ENCODE results near the gene SENP1. TPM values are rescaled to one million over a fixed set of nuclear protein-coding genes. Genes with fewer than 3 reads are reported as not detected.

SENP1 gene
- total RNA-seq, 1 experiment from 2014 or later = 28.8 TPM

DNA sequence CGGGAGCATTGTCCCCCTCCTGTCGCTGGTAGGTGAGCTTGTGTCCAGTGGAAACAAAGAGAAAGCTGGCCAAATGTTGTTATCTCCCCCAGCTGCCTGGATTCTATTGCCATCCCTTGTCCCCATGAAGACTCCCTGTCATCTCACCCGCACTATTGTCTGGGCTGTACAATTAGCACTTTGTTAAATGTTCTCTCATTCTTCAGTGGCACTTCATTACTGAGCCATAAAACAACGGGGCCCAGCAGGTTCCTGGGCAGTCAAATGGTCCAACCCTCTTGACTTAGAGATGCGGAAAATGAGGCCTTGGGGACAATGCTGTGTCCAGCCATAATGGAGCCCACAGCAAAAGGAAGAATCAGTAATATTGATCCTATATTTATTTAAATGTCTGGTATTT is 88.4 kb downstream of the SENP1 start:
- H3K9ac ChIP-seq (ENCODE audit: extremely low read depth, insufficient read length, low read length) = no peak overlapping the region
- no peaks in the 10 kb centered on the region for H3K79me2 ChIP-seq (ENCODE audit: insufficient read depth, low read length)
- H3K79me1 ChIP-seq (ENCODE audit: insufficient read depth, low read depth, low read length, poor library complexity, severe bottlenecking) = no peaks in the 10 kb centered on the region
- H3K18ac ChIP-seq (ENCODE audit: insufficient read length, low read depth, low read length) = no peak overlapping the region
- H3K9me3 ChIP-seq (ENCODE audit: control insufficient read depth, low read depth, low read length) = no peaks in the 10 kb centered on the region
- H3K4ac ChIP-seq (ENCODE audit: low read depth, low read length) = no peak overlapping the region
- no peak overlapping the region for H3T11ph ChIP-seq (ENCODE audit: low read length)
- no peak overlapping the region for H2AFZ ChIP-seq (ENCODE audit: low read length)
- Mint-ChIP-seq H3K27me3 (ENCODE audit: low read depth) (peaks cover 100% of the 10 kb centered on the region), H3K27ac (no peak overlapping the region), H3K4me3 (no peak overlapping the region), H3K36me3 (ENCODE audit: insufficient read depth in 1 of 3, low read depth in 3 of 3) (no peaks in the 10 kb centered on the region; a peak in 1 of 7 replicates), H3K4me1 (peaks cover 8 to 13% of the 10 kb centered on the region in 2 experiments), H3K9me3 (peaks cover 0 to 7% of the 10 kb centered on the region in 2 experiments; a peak in 2 of 5 replicates)
- no peak overlapping the region for H4K91ac ChIP-seq (ENCODE audit: insufficient read length, low read depth, low read length)
- TF ChIP-seq, protein P1, sequence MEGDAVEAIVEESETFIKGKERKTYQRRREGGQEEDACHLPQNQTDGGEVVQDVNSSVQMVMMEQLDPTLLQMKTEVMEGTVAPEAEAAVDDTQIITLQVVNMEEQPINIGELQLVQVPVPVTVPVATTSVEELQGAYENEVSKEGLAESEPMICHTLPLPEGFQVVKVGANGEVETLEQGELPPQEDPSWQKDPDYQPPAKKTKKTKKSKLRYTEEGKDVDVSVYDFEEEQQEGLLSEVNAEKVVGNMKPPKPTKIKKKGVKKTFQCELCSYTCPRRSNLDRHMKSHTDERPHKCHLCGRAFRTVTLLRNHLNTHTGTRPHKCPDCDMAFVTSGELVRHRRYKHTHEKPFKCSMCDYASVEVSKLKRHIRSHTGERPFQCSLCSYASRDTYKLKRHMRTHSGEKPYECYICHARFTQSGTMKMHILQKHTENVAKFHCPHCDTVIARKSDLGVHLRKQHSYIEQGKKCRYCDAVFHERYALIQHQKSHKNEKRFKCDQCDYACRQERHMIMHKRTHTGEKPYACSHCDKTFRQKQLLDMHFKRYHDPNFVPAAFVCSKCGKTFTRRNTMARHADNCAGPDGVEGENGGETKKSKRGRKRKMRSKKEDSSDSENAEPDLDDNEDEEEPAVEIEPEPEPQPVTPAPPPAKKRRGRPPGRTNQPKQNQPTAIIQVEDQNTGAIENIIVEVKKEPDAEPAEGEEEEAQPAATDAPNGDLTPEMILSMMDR (conservative IDR thresholded peaks at IDR 0.05) = no peak
- H3K14ac ChIP-seq (ENCODE audit: insufficient read depth, low read length) = no peak overlapping the region
- no peak overlapping the region for H2BK20ac ChIP-seq (ENCODE audit: low read depth, low read length, poor library complexity, severe bottlenecking)
- no peak overlapping the region for H4K8ac ChIP-seq (replicated peaks; ENCODE audit: insufficient read length, low read depth, low read length)
- no peak overlapping the region for H4K5ac ChIP-seq (ENCODE audit: insufficient read length, low read depth, low read length)
- H3K4me1 ChIP-seq (ENCODE audit: insufficient read depth, low read length) = no peaks in the 10 kb centered on the region
- H3K4me2 ChIP-seq (ENCODE audit: insufficient read depth, insufficient read length, low read length) = no peak overlapping the region
- H2BK120ac ChIP-seq (ENCODE audit: low read depth, low read length, poor library complexity, severe bottlenecking) = no peak overlapping the region
- H3K23me2 ChIP-seq (ENCODE audit: insufficient read length, low read depth, low read length, poor library complexity, severe bottlenecking) = no peaks in the 10 kb centered on the region
- H2BK15ac ChIP-seq (ENCODE audit: low read depth, low read length) = no peak overlapping the region
- DNase-seq = no peak
- H3K27me3 ChIP-seq (ENCODE audit: insufficient read depth, low read length) = peaks cover 87% of the 10 kb centered on the region
- H2BK5ac ChIP-seq (ENCODE audit: insufficient read length, low read length) = no peak overlapping the region
- H3K23ac ChIP-seq (ENCODE audit: insufficient read length, low read depth, low read length) = no peak overlapping the region
- H3K27ac ChIP-seq (ENCODE audit: insufficient read length, low read depth, low read length) = no peak overlapping the region
- WGBS (ENCODE audit: extremely low coverage, insufficient read length, low lambda C conversion rate) = no CpG with 5 or more reads among the region's 5 CpGs
- H2BK12ac ChIP-seq (ENCODE audit: insufficient read length, low read depth, low read length) = no peak overlapping the region
- no peak overlapping the region for H3K56ac ChIP-seq (ENCODE audit: insufficient read length, low read depth, low read length)
- H2AK5ac ChIP-seq (ENCODE audit: insufficient read length, low read length) = no peak overlapping the region
- H4K20me1 ChIP-seq (ENCODE audit: control insufficient read depth, insufficient read depth, insufficient read length) = no peaks in the 10 kb centered on the region
